DND-41 (cell line): ENCODE data around the gene FOXO6.

Experiments used
- ATAC-seq: fragments of 200-7000 bp; cut with Tn5 transposase; 3 replicates; pipeline ENCODE4 v1.9.1; 2021; ENCODE audit warnings: low read depth; ENCODE audit not compliant: insufficient read depth
- DNase-seq: peaks from one replicate; pipeline ENCODE4 v3.0.0-alpha.2; 2020
- H2AFZ ChIP-seq: 2 replicates; pipeline ENCODE4 v1.6.0; 2012; ENCODE audit warnings: low read depth, low read length
- H3K27ac ChIP-seq: 2 replicates; pipeline ENCODE4 v1.5.1; 2012; ENCODE audit warnings: low read length, inconsistent platforms
- H3K27me3 ChIP-seq: fragments of 200-600 bp; sonication (generic); 2 replicates; pipeline ENCODE4 v1.6.0; 2012; ENCODE audit warnings: low read length, mild to moderate bottlenecking, inconsistent platforms; ENCODE audit not compliant: insufficient read depth, poor library complexity
- H3K36me3 ChIP-seq: 2 replicates; pipeline ENCODE4 v1.5.1; 2012; ENCODE audit warnings: low read length, inconsistent platforms; ENCODE audit not compliant: insufficient read depth
- H3K4me1 ChIP-seq: 2 replicates; pipeline ENCODE4 v1.5.1; 2012; ENCODE audit warnings: mild to moderate bottlenecking, low read length; ENCODE audit not compliant: insufficient read depth
- H3K4me2 ChIP-seq: 2 replicates; pipeline ENCODE4 v1.6.0; 2012; ENCODE audit warnings: mild to moderate bottlenecking, moderate library complexity, low read length, inconsistent platforms; ENCODE audit not compliant: insufficient read depth
- H3K4me3 ChIP-seq, 2 experiments: fragments of 200-600 bp in 1 of 2; shearing (Covaris generic) in 1 of 2; 2 replicates each; pipeline ENCODE4 v1.5.1; 2012 to 2016; ENCODE audit warnings: inconsistent platforms in 2 of 2, low read length in 2 of 2, mild to moderate bottlenecking in 2 of 2, low read depth in 1 of 2, moderate library complexity in 1 of 2
- H3K79me2 ChIP-seq: 2 replicates; pipeline ENCODE4 v1.6.0; 2012; ENCODE audit warnings: low read length, inconsistent platforms; ENCODE audit not compliant: insufficient read depth
- H3K9ac ChIP-seq: 2 replicates; pipeline ENCODE4 v1.6.0; 2012; ENCODE audit warnings: low read depth, mild to moderate bottlenecking, inconsistent platforms, low read length, moderate library complexity
- H3K9me3 ChIP-seq: 2 replicates; pipeline ENCODE4 v1.5.1; 2012; ENCODE audit warnings: low read length, moderate library complexity, mild to moderate bottlenecking, inconsistent platforms; ENCODE audit not compliant: insufficient read depth, severe bottlenecking
- H4K20me1 ChIP-seq: 2 replicates; pipeline ENCODE4 v1.6.0; 2012; ENCODE audit warnings: low read length; ENCODE audit not compliant: insufficient read depth
- EZH2 ChIP-seq: IDR thresholded peaks from 3 replicates; pipeline ENCODE4 v1.6.1; 2012; ENCODE audit warnings: borderline replicate concordance, low read depth, mild to moderate bottlenecking, moderate library complexity, low read length, inconsistent platforms; ENCODE audit not compliant: severe bottlenecking
- TF ChIP-seq, protein P1 (sequence below): IDR thresholded peaks from 2 replicates; pipeline ENCODE4 v1.5.1; 2012; ENCODE audit warnings: borderline replicate concordance, low read length, moderate library complexity, mild to moderate bottlenecking; ENCODE audit not compliant: poor library complexity, severe bottlenecking; ENCODE audit errors: extremely low read depth

FOXO6 gene

DNA sequence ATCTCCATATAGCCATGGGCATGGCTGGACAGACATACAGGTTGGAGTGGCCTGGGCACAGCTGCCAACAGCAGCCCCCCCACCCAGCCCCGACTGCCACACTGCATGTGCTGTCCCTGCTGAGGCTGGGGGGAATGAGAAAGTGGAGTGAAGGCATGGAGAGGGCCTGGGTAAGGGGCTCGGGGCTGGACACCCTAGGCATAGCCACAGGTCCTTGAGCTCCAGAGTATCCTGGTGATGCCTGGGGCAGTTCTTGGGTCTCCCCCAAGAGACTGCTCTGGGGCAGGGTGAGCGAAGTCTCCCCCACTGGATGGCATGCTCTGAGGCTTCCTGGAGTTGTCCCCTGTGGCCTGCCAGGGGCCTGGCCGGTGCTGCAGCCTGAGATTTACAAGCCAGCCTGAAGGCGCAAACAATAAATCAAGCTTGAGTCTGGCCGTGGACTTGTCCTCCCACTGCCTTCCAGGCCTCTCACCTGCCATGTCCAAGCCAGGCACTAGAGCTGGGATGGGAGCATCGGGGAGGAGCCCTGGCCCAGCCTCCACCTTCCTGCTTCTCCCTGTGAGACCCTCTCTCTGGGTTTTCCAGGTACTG lies 53.6 kb downstream of the FOXO6 start:
- H3K27me3 ChIP-seq = peaks cover 3% of the 10 kb centered on the region
- no peak overlapping the region for H3K9ac ChIP-seq
- H3K27ac ChIP-seq = no peak overlapping the region
- no peaks in the 10 kb centered on the region for H3K79me2 ChIP-seq
- H3K4me3 ChIP-seq = no peak overlapping the region
- H4K20me1 ChIP-seq = peaks cover 5% of the 10 kb centered on the region; the same call in 1 of the 2 replicates
- no peaks in the 10 kb centered on the region for H3K9me3 ChIP-seq
- H2AFZ ChIP-seq = no peak overlapping the region
- no peak overlapping the region for H3K4me2 ChIP-seq
- DNase-seq (no peak), ATAC-seq (no peak)
- TF ChIP-seq EZH2 = no peak
- TF ChIP-seq, protein P1, sequence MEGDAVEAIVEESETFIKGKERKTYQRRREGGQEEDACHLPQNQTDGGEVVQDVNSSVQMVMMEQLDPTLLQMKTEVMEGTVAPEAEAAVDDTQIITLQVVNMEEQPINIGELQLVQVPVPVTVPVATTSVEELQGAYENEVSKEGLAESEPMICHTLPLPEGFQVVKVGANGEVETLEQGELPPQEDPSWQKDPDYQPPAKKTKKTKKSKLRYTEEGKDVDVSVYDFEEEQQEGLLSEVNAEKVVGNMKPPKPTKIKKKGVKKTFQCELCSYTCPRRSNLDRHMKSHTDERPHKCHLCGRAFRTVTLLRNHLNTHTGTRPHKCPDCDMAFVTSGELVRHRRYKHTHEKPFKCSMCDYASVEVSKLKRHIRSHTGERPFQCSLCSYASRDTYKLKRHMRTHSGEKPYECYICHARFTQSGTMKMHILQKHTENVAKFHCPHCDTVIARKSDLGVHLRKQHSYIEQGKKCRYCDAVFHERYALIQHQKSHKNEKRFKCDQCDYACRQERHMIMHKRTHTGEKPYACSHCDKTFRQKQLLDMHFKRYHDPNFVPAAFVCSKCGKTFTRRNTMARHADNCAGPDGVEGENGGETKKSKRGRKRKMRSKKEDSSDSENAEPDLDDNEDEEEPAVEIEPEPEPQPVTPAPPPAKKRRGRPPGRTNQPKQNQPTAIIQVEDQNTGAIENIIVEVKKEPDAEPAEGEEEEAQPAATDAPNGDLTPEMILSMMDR = no peak
- no peaks in the 10 kb centered on the region for H3K36me3 ChIP-seq
- no peaks in the 10 kb centered on the region for H3K4me1 ChIP-seq

DNA sequence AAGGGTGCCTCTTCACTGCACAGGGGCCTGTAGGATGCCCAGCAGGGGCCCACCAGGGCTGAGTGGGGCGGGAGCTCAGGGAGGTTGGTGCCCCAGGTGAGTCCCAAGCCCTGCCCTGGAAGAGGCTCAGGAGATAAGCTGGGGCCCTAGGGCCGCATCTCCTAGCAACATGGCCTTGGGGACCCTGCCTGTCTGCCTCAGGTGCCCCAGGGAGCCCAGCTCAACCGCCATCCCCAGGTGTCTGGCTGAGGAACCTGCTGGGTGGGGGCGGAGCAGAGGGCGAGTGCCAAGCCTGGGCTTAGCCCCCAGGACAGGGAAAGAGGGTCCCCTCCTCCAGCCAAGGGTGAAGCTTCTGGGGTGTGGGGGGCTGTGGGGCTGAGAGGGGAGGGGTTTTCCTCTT lies 54.8 kb downstream of the FOXO6 start:
- Histone ChIP-seq H3K4me3 (no peak overlapping the region), H4K20me1 (peaks cover 7% of the 10 kb centered on the region; the same call in 1 of the 2 replicates), H3K4me1 (no peaks in the 10 kb centered on the region), H3K36me3 (no peaks in the 10 kb centered on the region), H3K79me2 (no peaks in the 10 kb centered on the region), H3K4me2 (no peak overlapping the region), H3K9me3 (no peaks in the 10 kb centered on the region), H3K27me3 (no peaks in the 10 kb centered on the region), H3K27ac (no peak overlapping the region), H3K9ac (no peak overlapping the region), H2AFZ (no peak overlapping the region)
- ATAC-seq = no peak
- TF ChIP-seq EZH2 = no peak
- TF ChIP-seq, protein P1 = no peak
- no peak for DNase-seq

DNA sequence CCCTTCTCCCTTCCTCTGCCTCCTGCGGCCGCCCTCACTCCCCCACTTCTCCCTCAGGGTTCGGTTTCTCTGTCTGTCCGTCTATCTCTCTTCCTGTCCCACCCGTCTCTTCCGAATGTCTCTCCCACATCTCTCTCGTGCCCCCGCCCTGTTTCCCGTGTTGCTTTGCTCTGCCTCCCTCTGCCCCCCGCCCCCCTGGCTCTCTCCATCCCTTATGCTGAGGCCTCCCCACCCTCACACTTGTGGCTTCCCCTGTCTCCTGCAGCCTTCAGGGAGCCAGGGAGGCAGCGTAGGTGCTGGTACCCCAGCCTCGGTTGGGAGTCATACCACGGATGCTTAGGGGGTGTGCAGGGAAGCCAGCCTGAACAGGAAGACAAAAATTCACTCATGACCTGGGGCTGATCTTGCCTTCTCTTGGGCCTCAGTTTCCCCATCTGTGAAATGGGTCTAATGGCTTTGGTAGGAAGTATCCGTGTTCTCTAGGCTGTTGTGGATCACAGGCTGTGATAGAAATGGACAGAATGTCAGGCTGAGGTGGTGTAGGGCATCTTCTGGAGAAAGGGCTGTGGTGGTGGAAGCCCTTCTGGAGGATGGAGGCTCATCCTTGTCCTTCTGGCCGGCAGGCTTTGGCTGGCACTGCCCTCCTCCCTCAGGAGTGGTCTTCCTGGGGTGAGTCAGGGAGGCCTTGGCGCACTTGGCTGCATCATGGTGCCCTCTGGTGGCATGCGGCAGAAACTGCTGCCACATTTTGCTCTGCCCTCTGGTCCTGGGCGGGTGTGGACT lies 55.5 kb downstream of the FOXO6 start:
- H3K27me3 ChIP-seq = no peaks in the 10 kb centered on the region
- H4K20me1 ChIP-seq = peaks cover 7% of the 10 kb centered on the region; the same call in 1 of the 2 replicates
- no peaks in the 10 kb centered on the region for H3K9me3 ChIP-seq
- H3K4me3 ChIP-seq = no peak overlapping the region
- no peak overlapping the region for H3K27ac ChIP-seq
- no peak for TF ChIP-seq EZH2
- TF ChIP-seq, protein P1 = peak; percentile 98
- peak; percentile 65 for DNase-seq
- no peak overlapping the region for H2AFZ ChIP-seq
- peak; percentile 84 for ATAC-seq
- no peak overlapping the region for H3K4me2 ChIP-seq
- no peaks in the 10 kb centered on the region for H3K36me3 ChIP-seq
- H3K4me1 ChIP-seq = no peaks in the 10 kb centered on the region
- no peaks in the 10 kb centered on the region for H3K79me2 ChIP-seq
- no peak overlapping the region for H3K9ac ChIP-seq

DNA sequence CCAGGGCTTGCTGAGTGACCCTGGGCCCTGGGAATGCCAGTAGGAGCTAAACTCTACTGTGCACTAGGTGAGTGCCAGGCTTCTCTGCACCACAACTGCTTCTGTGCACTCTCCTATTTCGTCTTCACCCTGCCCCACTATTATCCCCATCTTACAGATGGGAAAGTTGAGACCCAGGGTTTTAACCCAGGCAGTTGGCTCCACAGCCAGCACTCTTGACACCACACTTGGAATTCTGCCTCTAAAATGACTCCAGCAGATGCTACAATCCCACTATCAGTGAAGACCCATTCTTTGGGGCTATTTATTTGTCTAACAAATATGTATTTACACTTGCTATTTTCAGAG lies 56.1 kb downstream of the FOXO6 start:
- TF ChIP-seq, protein P1 = no peak
- TF ChIP-seq EZH2 = no peak
- Histone ChIP-seq H3K27ac (no peak overlapping the region), H3K4me3 (no peak overlapping the region), H3K9ac (no peak overlapping the region), H3K4me1 (no peaks in the 10 kb centered on the region), H4K20me1 (peaks cover 7% of the 10 kb centered on the region; the same call in 1 of the 2 replicates), H3K9me3 (no peaks in the 10 kb centered on the region), H2AFZ (no peak overlapping the region), H3K36me3 (no peaks in the 10 kb centered on the region), H3K27me3 (no peaks in the 10 kb centered on the region), H3K4me2 (no peak overlapping the region), H3K79me2 (no peaks in the 10 kb centered on the region)
- ATAC-seq = no peak
- no peak for DNase-seq
